IPS-NIHi11 (cell line): Measurements from ENCODE around the gene CCN5.

Source experiments
- DNase-seq: peaks from one replicate; pipeline ENCODE4 v3.0.0; 2012; ENCODE audit warnings: mixed read lengths, low spot score

Gene CCN5

DNA sequence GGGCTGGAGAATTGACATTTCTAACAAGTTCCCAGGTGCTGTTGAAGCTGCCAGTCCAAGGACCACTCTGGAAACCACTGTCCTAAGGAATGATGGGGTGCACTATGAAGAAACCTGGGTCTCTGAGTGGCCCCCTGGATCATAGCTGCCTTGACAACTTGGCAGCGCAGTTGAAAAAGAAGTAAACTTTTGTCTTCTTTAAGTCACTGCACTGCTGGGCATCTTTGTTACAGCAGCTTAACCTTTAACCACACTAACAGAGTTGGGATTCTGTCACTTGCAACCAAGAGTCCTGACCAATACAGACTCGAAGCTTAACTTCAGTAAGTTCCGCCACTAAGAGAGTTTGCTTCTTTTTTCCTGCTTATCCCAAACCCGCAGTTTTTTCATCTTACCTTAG, 21.9 kb downstream of the CCN5 start:
- DNase-seq: no peak

DNA sequence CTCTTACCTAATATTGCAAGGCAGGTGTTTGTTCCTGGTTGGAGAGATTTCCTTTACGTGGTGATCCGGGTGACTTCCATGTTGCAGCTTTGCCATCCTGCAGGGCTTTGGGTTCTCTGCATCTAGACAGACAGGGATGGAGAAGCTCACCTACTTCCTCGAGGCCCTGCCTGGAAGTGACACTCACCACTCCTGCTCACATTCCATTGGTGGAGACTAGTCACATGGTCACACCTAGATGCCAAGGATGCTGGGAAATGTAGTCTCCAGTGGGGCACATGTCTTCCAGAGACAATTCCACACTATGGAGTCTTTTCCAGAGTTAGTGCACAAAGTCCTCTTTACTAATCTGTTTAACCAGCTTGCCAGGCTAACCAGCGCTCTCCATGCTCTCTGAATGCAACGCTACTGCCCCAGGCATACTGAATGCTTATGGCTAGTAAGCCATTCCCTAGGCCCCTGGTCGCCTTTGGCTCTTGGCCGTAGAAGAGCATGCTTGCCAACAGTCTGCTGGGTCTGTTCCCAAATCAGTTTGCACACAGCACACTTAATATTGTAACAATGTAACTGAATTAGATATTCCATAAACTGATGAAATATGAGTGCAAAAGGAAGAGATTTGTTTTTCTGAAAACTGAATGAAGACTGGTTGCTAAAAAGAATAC, 23.8 kb downstream of the CCN5 start:
- DNase-seq: peak; percentile 85

DNA sequence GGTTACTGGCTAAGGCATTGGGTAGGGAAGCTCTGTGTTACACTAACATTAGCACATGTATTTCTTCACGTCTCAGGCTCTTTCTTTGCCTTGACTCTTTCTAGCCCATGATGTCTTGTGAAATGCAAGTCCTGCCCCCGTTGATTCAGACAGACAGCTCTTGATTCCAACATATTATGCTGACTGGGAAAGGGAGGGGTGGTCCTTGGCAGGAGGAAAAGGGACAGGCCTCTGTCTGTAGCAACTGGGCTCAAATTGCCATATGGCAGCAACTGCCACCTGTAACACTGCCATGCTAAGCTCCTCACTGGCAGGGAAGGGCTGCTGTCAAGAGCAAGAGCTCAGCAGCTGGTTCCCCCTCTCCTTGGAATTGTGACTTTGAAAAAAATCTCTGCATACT, 24.8 kb downstream of the CCN5 start:
- no peak for DNase-seq

DNA sequence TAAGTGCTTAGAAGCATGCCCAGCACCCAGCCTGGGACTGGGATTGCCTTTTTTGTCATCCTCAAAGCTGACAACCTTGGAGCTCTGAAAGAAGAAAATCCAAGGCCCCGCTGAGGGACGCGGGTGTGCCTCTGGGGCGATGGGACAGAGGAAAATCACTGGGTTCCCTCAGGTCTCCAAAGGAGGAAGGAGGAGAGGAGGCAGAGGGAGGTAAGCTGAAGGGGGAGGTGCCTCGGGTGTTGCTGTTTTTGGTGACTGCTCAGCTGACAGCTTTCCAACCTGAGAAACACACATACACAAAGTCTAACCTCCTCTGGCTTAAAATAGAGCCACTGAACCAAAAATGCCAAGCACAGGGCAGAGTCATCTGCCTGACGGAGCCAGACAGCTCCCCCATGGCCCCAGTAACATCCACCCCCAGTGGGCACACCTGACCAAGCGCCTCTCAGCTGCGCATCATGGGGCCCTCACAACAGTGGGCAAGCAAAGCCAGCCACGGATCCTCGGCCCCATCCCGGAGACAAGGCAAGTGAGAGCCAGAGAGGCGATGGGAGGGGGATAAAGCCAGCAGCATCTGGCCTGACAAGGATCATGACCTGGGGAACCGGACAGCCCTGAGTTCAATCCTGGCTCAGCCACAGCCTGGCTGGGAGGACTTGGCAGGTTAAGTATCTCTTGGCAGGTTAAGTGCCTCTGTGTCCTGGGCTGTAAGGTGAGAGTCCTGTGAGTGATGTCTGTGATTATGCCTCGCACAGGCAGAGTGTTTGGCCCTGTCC, 27.3 kb downstream of the CCN5 start:
- no peak for DNase-seq

DNA sequence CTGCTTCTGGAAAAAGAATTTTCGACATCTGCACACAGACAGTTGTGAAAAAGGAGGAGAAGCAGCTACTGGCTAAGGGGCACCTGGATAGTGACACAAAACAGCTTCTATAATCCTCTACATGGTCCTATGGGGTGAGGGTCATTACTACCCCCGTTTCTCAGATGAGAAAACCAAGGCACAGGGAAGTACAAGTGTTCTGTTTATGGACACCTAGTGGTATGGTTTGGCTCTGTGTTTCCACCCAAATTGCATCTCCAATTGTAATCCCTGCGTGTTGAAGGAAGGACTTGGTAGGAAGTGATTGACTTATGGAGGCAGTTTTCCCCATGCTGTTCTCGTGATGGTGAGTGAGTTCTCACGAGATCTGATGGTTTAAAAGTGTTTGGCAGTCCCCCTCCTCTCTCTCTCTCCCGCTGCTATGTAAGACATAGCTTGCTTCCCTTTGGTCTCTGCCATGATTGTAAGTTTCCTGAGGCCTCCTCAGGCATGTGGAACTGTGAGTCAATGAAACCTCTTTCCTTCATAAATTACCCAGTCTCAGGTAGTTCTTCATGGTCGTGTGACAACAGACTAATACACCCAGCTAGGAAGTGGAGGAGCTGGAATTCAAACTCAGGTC, 28.0 kb downstream of the CCN5 start:
- DNase-seq: no peak

DNA sequence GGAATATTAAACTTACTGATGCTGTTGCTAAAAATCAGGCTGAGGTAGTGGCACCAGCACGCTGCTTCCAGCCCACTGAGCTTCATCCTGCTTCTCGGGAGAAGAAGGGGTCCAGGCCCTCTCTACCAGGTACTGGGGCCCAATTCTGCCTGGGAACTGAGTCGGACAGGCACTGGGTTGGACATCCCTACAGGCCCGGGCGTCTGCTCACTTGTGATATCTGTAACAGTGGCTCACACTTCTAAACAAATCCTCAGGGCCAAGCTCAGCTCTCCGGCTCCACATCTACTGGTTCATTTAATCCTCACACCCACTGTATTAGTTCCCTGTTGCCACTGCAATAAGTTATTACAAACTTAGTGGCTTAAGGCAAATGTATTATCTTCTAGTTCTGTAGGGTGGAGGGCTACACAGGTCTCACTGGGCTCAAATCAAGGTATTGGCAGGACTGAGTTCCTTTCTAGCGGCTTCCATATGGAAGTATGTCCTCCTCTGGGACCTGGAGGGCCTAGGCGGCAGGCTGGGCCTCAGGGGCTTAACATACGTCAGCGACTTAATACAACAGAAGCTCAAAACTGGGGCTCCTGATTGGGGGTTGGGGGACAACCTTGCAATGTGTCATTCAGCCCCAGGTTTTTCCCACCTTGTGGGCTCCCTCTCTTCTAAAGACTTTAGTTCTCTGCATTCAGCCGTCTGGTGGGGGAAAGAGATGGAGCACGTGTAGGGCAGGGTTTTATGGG, 28.9 kb downstream of the CCN5 start:
- DNase-seq: no peak

DNA sequence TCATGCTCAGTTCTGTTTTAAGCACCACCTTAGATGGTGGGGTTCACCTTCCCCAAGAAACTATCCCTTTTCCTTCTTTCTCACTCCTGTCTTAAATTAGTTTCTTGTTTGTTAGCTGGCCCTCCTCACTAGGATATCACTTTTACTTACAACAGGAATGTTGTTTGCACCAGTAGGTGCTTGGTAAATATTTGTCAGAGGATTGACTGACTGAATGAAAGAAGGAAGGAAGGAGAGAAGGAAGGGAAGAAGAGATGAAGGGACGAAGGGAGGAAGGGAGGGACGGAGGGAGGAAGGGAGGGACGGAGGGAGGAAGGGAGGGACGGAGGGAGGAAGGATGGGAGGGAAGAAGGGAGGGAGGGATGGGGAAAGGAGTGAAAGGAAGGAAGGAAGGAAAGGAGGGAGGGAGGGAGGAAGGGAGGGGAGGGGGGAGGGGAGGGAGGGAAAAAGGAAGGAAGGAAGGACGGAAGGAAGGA, 30.0 kb downstream of the CCN5 start:
- no peak for DNase-seq

DNA sequence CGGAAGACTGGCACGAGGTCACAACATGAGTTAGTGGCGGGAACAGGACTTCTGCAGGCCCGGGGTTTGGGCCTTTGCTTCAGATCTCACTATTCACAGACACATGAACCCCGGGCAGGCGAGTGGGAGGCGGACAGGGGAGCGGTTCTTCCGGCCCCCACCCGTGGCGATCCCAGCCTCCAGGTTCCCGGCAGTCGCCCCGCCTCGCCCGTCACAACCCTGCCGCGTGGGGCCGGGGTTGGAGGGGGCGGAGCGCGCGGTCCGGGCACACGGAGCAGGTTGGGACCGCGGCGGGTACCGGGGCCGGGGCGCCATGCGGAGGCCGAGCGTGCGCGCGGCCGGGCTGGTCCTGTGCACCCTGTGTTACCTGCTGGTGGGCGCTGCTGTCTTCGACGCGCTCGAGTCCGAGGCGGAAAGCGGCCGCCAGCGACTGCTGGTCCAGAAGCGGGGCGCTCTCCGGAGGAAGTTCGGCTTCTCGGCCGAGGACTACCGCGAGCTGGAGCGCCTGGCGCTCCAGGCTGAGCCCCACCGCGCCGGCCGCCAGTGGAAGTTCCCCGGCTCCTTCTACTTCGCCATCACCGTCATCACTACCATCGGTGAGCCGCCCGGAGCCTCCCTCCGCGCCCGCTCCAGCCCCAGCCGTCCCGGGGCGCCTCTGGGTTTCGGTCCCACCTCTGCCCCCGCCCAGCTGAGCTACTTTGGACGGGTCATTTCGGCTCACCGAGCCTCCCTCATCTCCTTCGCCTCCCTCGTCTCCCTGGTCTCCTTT, 30.6 kb downstream of the CCN5 start, which contains the start of gene KCNK15:
Gene KCNK15, plus strand, starts transcription at position 268 of the 769 bp plus-strand sequence. Its CDS starts 46 bp downstream, at position 314.
- peak; percentile 56 for DNase-seq

DNA sequence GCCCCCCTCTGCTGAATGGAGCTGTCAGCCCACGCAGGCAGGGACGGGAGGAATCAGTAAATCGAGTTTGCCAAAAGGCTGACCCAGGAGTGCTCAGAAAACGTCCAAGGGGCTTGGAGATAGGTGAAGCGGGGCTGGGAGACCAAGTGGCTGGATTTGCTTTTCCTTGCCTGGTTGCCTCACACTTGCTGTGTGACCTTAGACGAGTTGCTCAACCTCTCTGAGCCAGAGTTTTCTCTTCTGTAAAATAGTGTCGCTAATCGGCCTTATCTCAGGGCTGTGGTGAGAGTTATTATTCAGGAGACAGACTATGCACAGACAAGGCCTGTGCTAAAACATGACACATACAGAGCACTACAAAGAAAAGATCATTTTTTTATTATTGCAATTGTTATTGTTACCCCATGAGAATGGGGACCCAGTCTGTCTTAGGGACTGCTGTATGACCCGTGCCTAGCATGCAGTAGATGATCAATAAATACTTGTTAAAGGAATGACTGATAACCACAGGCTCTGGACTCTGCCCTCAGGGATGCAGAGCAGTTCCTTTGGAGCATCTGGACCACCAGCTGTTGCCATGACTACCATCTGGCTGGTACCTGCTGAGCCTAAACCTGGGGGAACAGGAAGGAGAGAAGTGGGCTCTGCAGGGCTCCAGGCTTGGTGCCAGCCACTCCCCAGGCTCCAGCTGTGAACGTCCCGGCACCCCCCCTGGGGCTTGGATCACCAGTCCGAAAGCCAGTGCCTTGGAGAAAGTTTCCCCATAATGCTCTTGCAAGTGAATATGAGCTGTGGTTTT, 31.4 kb downstream of the CCN5 start:
- DNase-seq: peak; percentile 53

DNA sequence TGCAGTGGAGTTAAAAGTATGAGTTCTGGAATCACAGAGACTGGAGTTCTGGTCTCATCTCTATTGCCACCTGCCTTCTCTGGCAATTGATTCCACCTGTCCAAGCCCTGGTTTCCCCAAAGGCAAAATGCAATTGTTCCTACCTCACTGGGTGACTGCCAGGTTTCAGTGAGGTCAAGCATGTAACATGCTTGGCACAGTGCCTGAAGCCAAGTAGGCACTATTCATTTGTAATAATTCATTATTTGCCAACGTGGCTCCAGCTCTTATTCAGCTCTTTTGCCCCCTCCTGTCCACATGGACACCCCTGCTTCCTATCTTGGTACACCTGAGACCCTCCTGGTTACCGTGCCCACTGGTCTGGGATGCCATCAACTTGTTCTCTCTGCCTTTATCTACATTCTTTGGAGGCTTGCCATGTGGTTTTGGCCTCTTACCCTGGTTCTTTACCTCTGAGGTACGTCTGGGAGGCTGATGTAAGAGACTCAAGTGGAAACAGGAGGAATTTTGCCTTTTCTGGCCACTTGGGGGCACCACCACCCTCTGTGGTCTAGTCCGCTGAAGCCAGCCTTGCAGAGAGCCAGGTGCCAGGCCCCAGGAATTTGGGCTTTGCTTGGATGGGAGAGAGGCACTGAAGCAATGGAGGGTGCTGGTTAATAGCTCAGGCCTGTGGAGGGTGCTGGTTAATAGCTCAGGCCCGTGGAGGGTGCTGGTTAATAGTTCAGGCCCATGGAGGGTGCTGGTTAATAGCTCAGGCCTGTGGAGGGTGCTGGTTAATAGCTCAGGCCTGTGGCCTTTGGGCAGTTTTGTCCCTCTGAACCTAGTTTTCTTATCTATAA, 32.2 kb downstream of the CCN5 start:
- peak; percentile 84 for DNase-seq

DNA sequence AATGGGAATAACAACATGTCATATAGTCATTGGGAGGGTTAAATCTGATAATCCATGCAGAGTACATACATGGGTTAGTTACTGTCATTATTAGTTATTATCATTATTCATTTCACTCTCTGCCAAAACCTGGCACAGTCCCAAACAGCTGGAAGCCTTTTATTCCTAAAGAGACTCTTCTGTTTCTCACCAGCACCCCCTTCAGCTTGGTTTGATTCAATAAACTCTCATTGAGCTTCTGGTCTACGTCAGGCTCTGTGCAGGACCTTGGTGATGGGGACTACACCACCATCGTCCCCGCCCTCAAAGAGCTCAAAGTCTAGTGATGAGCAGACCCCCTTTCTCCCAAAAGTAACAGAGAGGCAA, 32.8 kb downstream of the CCN5 start:
- DNase-seq: no peak

DNA sequence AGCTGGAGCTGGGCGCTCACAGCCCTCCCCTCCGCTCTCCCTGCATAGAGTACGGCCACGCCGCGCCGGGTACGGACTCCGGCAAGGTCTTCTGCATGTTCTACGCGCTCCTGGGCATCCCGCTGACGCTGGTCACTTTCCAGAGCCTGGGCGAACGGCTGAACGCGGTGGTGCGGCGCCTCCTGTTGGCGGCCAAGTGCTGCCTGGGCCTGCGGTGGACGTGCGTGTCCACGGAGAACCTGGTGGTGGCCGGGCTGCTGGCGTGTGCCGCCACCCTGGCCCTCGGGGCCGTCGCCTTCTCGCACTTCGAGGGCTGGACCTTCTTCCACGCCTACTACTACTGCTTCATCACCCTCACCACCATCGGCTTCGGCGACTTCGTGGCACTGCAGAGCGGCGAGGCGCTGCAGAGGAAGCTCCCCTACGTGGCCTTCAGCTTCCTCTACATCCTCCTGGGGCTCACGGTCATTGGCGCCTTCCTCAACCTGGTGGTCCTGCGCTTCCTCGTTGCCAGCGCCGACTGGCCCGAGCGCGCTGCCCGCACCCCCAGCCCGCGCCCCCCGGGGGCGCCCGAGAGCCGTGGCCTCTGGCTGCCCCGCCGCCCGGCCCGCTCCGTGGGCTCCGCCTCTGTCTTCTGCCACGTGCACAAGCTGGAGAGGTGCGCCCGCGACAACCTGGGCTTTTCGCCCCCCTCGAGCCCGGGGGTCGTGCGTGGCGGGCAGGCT, 35.1 kb downstream of the CCN5 start:
- peak; percentile 83 for DNase-seq

DNA sequence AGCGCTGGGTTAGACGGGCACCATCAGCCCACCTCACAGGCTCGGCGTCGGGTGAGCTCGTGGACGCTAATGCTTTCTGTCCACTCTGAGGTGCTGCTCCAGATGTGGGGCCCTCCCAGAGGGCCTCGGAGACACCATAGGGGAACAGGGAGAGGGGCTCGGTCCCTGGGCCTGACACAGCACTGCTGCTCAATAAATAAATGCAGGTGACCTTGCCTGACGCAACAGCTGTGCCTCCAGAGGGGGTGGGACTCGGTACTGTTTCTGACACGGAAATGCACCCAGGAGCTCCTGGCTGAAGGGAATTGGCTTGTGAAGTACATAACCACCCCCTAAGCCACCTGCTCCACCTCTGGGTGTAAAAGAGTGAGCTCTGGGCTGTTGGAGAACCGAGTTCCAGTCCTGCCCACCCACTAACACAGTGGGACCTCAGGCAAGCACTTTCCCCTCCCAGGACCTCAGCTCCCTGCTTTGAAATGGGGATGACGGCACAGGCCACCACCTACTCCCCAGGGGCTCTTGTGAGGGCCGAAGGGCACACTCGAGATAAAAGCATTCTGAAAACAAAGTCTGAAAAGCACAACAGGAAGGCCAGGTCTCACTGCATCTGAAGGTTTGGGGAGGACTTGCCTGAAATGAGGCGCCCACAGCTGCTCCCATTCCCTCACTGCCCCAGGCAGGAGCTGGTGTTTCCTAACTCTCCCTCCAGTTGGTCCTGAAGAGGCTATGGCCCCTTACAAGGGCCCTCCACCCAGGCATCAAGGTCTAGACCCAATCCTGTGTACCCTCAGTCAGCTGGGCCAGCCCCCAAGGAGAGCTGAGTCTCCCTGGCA, 37.1 kb downstream of the CCN5 start:
- no peak for DNase-seq

DNA sequence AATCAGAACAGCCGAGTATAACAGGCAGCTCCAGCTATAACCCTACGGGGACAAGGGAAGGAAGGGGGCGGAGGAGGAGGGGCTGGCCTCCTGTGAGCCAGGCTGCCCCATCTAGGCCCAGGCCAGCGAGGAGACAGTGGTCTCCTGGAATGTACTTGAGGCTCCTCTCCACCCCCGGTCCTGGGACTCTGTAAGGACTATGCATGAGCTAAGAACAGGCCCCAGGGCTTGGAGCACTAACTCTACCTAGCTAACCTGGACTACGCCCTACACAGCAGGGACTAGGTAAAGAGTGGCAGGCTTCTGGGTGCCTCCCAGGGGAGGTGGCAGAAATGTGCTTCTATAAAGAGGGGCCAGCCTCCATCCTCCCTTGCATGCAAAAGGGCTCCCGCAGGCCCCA, 39.4 kb downstream of the CCN5 start:
- no peak for DNase-seq

DNA sequence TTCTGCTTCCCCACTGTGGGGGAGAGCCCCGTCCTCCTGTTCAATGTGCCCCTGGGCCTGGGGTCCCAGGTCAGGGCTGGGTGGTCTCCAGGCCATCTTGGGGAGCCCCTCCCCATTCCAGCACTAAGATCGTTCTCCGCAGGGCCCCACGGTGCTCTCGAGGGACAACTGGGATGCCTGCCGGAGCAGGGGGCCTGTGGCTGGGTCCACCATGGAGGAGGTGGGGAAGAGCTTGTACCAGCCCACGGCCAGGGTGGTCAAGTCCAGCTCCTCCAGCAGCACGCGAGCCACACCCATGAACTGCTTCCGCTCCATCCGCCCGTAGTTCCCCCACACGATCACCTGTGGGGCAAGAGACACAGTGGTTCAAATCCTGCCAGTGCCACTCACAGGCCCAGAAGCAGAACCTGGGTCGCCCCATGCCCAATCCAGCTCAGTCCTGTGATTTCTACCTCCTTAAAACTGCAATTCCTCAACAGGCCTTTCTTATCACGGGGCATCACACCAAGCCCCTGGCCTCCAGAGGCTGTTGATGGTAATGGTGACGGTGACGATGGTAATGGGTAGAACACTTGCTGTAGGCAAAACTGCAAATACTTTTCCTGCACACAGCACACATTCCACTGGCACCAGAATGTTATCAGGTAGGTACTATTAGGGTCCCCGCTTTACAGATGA, 41.0 kb downstream of the CCN5 start:
- DNase-seq: no peak

DNA sequence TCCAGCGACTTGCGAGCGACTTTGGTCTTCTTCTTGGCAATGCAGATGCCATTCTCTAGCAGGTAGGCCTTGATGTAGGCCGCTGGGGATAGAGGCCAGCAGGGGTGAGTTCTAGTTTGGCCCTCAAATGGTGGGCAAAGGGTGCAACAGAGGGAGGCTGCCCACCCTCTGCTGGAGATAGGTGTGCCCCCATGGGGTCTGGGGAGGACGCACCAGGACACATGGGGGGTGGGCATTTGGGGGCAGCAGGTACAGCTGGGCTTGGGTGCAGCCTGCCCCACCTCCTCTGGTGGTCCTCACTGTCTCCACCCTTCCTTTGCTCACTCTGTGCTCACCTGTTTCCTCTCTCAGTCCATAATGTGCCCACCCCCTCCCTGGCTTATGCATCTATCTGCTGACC, 41.8 kb downstream of the CCN5 start:
- no peak for DNase-seq

DNA sequence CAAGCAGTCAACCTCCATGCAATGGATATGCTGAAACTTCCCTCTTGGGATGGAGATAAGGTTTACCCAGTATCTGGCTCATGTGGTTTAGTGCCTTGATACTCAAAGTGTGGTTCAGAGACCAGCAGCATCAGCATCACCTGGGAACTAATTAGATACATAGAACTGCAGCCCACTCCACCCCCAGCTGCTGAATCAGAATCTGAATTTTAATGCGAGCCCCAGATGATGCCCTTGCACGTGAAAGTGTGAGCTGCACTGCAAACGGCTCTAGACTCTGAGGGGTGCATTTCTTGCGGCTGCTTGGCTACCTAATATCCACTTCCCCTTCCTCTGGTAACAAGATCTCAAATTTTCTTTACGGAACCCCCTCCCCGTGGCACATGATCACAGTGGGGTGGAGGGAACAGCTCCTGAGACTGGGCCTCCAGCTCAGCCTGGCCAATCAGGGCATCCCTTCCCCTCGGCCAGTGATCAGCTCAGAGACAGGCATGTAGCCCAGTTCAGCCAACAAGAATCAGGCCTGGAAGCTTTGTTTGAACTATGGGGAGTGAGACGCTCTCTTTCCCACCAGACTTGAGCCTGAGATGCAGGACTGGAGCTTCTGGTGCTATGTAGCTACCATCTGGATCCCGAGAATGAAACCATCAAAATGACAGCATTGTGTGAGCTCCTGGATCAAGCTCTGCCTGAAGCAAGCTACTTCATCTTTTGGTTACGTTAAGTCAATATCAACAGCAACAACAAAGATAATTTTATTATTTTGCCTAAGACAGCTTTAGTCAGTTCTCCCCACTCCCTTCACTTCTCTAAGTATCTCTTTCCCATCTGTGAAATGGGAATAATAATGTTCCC, 43.3 kb downstream of the CCN5 start:
- no peak for DNase-seq
